ENCODE data around the gene LMF1. TPM values are rescaled to one million over a fixed set of nuclear protein-coding genes. Genes with fewer than 3 reads are reported as not detected.

The LMF1 gene
- total RNA-seq, 1 donor from 2014 or later = 26.0 TPM

DNA sequence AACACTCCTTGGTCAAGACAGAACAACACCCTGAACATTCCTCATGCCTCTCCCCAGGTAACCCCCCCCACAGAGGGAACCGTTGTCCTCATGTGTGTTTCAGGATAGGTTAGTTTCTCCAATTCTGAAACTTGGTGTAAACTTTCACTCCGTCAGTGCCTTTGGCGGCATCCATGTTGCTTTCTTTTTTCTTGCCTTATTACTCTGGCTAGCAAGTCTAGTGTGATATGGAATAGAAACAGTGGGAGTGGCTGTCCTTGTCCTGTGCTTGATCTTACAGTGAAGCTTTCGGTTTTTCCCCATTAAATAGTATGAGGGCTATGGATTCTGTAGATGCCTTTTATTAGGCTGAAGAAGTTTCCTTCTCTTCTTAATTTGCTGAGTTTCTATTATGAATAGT lies 134.6 kb downstream of the LMF1 start:
- DNase-seq (ENCODE audit: extremely low spot score in 2 of 2) = no peak
- no peak overlapping the region for H3K27ac ChIP-seq
- H3K4me1 ChIP-seq = no peaks in the 10 kb centered on the region
- H3K36me3 ChIP-seq = no peaks in the 10 kb centered on the region
- no peak overlapping the region for H3K4me3 ChIP-seq
- intact Hi-C loops (cut with DNase I) = no loop called here
- TF ChIP-seq POLR2AphosphoS5 (IDR thresholded peaks at IDR 0.05; ENCODE audit: insufficient read depth in 1 of 2, low read depth in 1 of 2) (no peak), POLR2A (IDR thresholded peaks at IDR 0.05) (no peak)
- TF ChIP-seq, protein P1, sequence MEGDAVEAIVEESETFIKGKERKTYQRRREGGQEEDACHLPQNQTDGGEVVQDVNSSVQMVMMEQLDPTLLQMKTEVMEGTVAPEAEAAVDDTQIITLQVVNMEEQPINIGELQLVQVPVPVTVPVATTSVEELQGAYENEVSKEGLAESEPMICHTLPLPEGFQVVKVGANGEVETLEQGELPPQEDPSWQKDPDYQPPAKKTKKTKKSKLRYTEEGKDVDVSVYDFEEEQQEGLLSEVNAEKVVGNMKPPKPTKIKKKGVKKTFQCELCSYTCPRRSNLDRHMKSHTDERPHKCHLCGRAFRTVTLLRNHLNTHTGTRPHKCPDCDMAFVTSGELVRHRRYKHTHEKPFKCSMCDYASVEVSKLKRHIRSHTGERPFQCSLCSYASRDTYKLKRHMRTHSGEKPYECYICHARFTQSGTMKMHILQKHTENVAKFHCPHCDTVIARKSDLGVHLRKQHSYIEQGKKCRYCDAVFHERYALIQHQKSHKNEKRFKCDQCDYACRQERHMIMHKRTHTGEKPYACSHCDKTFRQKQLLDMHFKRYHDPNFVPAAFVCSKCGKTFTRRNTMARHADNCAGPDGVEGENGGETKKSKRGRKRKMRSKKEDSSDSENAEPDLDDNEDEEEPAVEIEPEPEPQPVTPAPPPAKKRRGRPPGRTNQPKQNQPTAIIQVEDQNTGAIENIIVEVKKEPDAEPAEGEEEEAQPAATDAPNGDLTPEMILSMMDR (IDR thresholded peaks at IDR 0.05) = no peak
- no peaks in the 10 kb centered on the region for H3K27me3 ChIP-seq
- H3K9me3 ChIP-seq = peaks cover 13% of the 10 kb centered on the region

- TF ChIP-seq POLR2AphosphoS5 (IDR thresholded peaks at IDR 0.05; ENCODE audit: insufficient read depth in 1 of 2, low read depth in 1 of 2) (no peak), POLR2A (IDR thresholded peaks at IDR 0.05) (no peak)
- TF ChIP-seq, protein P1 (IDR thresholded peaks at IDR 0.05) = no peak
- H3K27me3 ChIP-seq = no peaks in the 10 kb centered on the region
- no peak overlapping the region for H3K4me3 ChIP-seq
- no peak overlapping the region for H3K27ac ChIP-seq
- intact Hi-C loops (cut with DNase I) = no loop called here
- DNase-seq (ENCODE audit: extremely low spot score in 2 of 2) = no peak
- H3K36me3 ChIP-seq = no peaks in the 10 kb centered on the region
- peaks cover 13% of the 10 kb centered on the region for H3K9me3 ChIP-seq
- H3K4me1 ChIP-seq = no peaks in the 10 kb centered on the region
Observed at GRCh38 chr16:835373-835772, 135.4 kb downstream of the LMF1 start.

GRCh38 chr16:833411-833810 lies 137.4 kb downstream of the LMF1 start:
- H3K27ac ChIP-seq = no peak overlapping the region
- no peaks in the 10 kb centered on the region for H3K4me1 ChIP-seq
- TF ChIP-seq, protein P1 (IDR thresholded peaks at IDR 0.05) = no peak
- no peak for TF ChIP-seq POLR2AphosphoS5 (IDR thresholded peaks at IDR 0.05; ENCODE audit: insufficient read depth in 1 of 2, low read depth in 1 of 2)
- no peak for TF ChIP-seq POLR2A (IDR thresholded peaks at IDR 0.05)
- no peak overlapping the region for H3K4me3 ChIP-seq
- no peaks in the 10 kb centered on the region for H3K36me3 ChIP-seq
- no peak for DNase-seq (ENCODE audit: extremely low spot score in 2 of 2)
- peaks cover 13% of the 10 kb centered on the region for H3K9me3 ChIP-seq
- intact Hi-C loops (cut with DNase I) = no loop called here
- H3K27me3 ChIP-seq = no peaks in the 10 kb centered on the region

DNA sequence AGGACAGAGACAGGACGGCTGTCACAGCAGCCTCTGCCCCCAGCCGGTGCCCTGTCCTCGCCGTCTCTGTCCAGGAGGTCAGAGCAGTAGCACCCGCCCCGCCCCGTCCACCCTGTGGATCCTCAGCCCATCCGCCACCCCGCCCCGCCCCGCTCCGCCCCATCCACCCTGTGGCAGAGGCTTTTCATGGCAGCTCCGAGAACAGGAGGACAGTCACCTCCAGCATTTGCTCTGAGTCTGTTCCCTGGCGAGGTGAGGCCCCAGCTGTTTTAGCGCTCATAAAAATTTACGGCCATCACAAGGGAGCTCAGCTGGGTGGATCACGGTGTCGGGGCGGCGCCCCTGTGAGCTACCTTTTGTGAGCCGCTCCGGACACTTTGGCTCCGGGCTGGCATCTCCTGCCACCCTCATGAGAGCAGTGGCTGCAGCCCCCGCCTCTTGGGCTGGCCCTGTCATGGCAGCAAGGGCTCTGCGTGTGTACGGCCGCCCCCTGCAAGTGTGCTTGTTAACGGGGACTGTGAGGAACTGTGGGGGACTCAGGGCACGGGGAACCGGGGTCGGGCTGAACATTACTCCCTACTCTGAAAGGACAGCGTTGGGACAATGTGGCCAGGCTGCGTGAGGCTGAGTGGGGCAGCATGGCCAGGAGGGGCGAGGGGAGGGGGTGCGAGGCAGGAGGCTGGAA lies 138.0 kb downstream of the LMF1 start:
- intact Hi-C loops (cut with DNase I) = no loop called here
- Histone ChIP-seq H3K4me3 (no peak overlapping the region), H3K9me3 (peaks cover 13% of the 10 kb centered on the region), H3K27ac (no peak overlapping the region), H3K36me3 (no peaks in the 10 kb centered on the region), H3K4me1 (no peaks in the 10 kb centered on the region), H3K27me3 (no peaks in the 10 kb centered on the region)
- TF ChIP-seq, protein P1 (IDR thresholded peaks at IDR 0.05) = no peak
- no peak for TF ChIP-seq POLR2AphosphoS5 (IDR thresholded peaks at IDR 0.05; ENCODE audit: insufficient read depth in 1 of 2, low read depth in 1 of 2)
- no peak for TF ChIP-seq POLR2A (IDR thresholded peaks at IDR 0.05)
- no peak for DNase-seq (ENCODE audit: extremely low spot score in 2 of 2)

- no peak overlapping the region for H3K4me3 ChIP-seq
- H3K27ac ChIP-seq = no peak overlapping the region
- no peaks in the 10 kb centered on the region for H3K4me1 ChIP-seq
- H3K27me3 ChIP-seq = no peaks in the 10 kb centered on the region
- intact Hi-C loops (cut with DNase I) = no loop called here
- no peaks in the 10 kb centered on the region for H3K36me3 ChIP-seq
- DNase-seq (ENCODE audit: extremely low spot score in 2 of 2) = no peak
- TF ChIP-seq POLR2AphosphoS5 (IDR thresholded peaks at IDR 0.05; ENCODE audit: insufficient read depth in 1 of 2, low read depth in 1 of 2) = no peak
- TF ChIP-seq, protein P1 (IDR thresholded peaks at IDR 0.05) = no peak
- TF ChIP-seq POLR2A (IDR thresholded peaks at IDR 0.05) = no peak
- H3K9me3 ChIP-seq = peaks cover 10% of the 10 kb centered on the region
Observed at GRCh38 chr16:831571-832413, 139.0 kb downstream of the LMF1 start.

Measured in vagina (tissue), 2 donors.